Fibroblast of the aortic adventitia (primary cell): ENCODE results near the gene DGKH. TPM values are rescaled to one million over a fixed set of nuclear protein-coding genes. Genes with fewer than 3 reads are reported as not detected.

Experiments
- DNase-seq: peaks from one replicate; pipeline ENCODE4 v3.0.0-alpha.2; 2010; ENCODE audit warnings: low read depth
- H3K4me3 ChIP-seq: 2 replicates; pipeline ENCODE4 v1.5.1; 2011; ENCODE audit warnings: low read depth, mild to moderate bottlenecking, control low read depth, low read length, moderate library complexity
- CTCF ChIP-seq: IDR thresholded peaks from 2 replicates; pipeline ENCODE4 v1.5.1; 2011; ENCODE audit warnings: mild to moderate bottlenecking, low read length, control low read depth, inconsistent platforms; ENCODE audit not compliant: insufficient read depth
- total RNA-seq: library from RNA; depleted of rRNA; stranded (reverse); fragments of >200 nt; gene quantifications from 2 replicates; pipeline ENCODE4 v1.2.3, GENCODE V29; 2012; ENCODE audit warnings: low replicate concordance

Gene DGKH
- total RNA-seq, 1 donor: 17.1 TPM

GRCh38 chr13:42048684-42049453 is 421 bp downstream of the DGKH start:
- TF ChIP-seq CTCF: no peak
- peak overlapping the region; percentile 82 for H3K4me3 ChIP-seq
- peak; percentile 71 for DNase-seq

GRCh38 chr13:42049454-42049813 is 986 bp downstream of the DGKH start:
- no peak for DNase-seq

GRCh38 chr13:42054798-42055499 is 6.5 kb downstream of the DGKH start:
- H3K4me3 ChIP-seq: no peak overlapping the region
- no peak for DNase-seq
- TF ChIP-seq CTCF: no peak

More at GRCh38 chr13:42049454-42049813, 986 bp downstream of the DGKH start:
- H3K4me3 ChIP-seq: peak overlapping the region; percentile 82
- no peak for TF ChIP-seq CTCF

- no peak for DNase-seq
- H3K4me3 ChIP-seq: no peak overlapping the region
- TF ChIP-seq CTCF: no peak
These were observed 7.1 kb downstream of the DGKH start for GRCh38 chr13:42055500-42056085.

- no peak for DNase-seq
- TF ChIP-seq CTCF: no peak
- no peak overlapping the region for H3K4me3 ChIP-seq
These were observed 7.7 kb downstream of the DGKH start for GRCh38 chr13:42056146-42056545.

- H3K4me3 ChIP-seq: no peak overlapping the region
- no peak for DNase-seq
- no peak for TF ChIP-seq CTCF
These were observed 8.1 kb downstream of the DGKH start for GRCh38 chr13:42056583-42056982.
